D721Med (cell line): ENCODE data around the gene WHRN.

Experiments used
- DNase-seq: peaks from one replicate; pipeline ENCODE4 v3.0.0; 2011; ENCODE audit warnings: low spot score; ENCODE audit not compliant: insufficient read length
- FAIRE-seq: peaks from 2 replicates; lab custom pipeline; 2011; peaks lifted over from hg19 to GRCh38; lab: Jason Lieb, UNC
- TF ChIP-seq, protein P1 (sequence below): IDR thresholded peaks from 2 replicates; pipeline ENCODE4 v1.5.1; 2012; ENCODE audit warnings: mild to moderate bottlenecking, control low read depth; ENCODE audit not compliant: insufficient read depth; ENCODE audit errors: missing control alignments

The WHRN gene

DNA sequence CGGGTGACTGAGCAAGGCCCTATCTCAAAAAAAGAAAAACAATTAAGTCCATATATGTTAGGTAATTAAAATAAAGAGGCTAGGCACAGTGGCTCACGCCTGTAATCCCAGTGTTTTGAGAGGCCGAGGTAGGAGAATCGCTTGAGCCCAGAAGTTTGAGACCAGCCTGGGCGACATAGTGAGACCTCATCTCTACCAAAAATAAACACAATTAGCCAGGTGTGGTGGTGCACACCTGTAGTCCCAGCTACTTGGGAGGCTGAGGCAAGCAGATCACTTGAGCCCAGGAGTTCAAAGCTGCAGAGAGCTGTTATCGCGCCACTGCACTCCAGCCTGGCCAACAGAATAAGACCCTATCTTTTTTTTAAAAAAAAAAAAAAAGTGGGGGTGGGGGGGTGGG is 12.3 kb downstream of the WHRN start:
- TF ChIP-seq, protein P1, sequence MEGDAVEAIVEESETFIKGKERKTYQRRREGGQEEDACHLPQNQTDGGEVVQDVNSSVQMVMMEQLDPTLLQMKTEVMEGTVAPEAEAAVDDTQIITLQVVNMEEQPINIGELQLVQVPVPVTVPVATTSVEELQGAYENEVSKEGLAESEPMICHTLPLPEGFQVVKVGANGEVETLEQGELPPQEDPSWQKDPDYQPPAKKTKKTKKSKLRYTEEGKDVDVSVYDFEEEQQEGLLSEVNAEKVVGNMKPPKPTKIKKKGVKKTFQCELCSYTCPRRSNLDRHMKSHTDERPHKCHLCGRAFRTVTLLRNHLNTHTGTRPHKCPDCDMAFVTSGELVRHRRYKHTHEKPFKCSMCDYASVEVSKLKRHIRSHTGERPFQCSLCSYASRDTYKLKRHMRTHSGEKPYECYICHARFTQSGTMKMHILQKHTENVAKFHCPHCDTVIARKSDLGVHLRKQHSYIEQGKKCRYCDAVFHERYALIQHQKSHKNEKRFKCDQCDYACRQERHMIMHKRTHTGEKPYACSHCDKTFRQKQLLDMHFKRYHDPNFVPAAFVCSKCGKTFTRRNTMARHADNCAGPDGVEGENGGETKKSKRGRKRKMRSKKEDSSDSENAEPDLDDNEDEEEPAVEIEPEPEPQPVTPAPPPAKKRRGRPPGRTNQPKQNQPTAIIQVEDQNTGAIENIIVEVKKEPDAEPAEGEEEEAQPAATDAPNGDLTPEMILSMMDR = no peak
- DNase-seq (no peak), FAIRE-seq (no peak)

DNA sequence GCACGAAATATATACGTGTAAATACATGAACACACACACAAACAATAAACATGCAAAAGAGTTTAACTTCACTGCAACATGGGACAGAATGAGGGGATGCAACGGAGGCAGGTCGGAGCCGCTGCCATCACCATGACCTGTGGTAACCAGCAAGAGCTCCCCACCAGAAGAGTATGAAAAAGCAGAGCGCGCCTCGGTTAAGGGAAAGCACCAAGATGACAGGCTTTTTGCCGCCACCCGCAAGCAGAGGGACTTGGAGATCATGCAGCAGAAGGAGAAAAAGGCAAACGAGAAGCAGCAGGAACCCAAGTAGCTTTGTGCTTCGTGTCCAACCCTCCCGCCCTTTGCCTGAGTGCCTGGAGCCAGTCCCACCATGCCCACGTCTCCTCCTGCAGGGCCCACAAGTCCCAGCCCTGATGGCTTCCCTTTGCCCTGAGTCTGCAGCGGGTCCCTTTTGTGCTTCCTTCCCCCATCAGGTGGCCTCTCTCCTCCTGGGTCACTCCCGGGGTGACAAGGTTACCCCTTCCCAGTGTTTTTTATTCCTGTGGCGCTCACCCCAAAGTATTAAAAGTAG is 13.8 kb downstream of the WHRN start:
- DNase-seq (no peak), FAIRE-seq (no peak)
- TF ChIP-seq, protein P1 = no peak

DNA sequence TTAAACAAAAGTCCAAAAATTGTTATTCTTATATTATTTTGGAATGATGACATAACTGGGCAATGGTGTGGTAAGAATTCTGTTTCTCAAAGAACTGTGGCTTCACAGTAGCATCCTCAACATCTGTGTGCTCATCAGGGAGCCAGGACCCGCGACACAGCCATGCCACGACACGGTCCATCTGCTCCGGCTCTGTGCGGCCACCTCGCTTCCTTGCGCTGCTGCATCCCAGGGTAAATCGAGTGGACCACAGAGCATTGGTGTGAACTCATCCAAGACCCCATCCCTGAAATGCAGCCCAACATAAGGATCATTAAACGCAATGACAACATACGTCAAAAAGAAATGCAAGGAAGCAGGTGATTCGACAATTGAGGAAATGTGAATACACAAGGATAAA is 15.3 kb downstream of the WHRN start:
- DNase-seq (no peak), FAIRE-seq (no peak)
- TF ChIP-seq, protein P1 = no peak

DNA sequence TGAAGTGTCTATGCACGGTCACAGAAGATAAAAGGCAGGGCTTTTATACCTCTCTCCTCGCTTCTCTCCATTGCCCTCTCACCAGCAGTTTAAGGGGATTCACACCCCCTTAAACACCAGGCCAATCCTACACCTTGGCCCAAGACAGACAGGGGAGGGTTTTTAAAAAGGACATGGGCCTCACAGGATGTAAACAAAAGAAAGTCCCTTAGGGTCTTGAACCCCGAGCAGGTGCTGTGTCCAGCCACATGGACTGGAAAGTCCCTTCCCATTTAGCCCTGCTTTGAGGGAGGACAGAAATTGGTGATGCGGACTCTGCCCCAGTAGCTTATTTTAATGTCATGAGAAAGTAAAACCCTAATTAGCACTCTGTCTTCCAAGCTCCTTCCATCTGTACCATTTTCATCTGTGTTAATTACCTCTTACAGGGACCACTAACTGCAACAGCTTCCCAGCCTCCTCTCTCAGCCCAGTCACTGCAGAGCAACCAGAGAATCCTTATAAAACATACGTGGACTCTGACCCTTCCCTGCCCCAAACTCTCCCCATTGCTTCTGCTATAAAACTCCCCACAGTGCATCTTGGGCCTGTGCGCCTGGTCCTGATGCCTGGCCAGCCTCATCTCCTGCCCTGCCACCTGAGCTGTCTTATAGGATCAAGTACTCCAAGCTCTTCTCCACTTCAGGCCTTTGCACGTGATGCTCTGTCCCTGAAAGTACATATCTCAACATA is 16.7 kb downstream of the WHRN start:
- FAIRE-seq (no peak), DNase-seq (no peak)
- TF ChIP-seq, protein P1 = no peak

DNA sequence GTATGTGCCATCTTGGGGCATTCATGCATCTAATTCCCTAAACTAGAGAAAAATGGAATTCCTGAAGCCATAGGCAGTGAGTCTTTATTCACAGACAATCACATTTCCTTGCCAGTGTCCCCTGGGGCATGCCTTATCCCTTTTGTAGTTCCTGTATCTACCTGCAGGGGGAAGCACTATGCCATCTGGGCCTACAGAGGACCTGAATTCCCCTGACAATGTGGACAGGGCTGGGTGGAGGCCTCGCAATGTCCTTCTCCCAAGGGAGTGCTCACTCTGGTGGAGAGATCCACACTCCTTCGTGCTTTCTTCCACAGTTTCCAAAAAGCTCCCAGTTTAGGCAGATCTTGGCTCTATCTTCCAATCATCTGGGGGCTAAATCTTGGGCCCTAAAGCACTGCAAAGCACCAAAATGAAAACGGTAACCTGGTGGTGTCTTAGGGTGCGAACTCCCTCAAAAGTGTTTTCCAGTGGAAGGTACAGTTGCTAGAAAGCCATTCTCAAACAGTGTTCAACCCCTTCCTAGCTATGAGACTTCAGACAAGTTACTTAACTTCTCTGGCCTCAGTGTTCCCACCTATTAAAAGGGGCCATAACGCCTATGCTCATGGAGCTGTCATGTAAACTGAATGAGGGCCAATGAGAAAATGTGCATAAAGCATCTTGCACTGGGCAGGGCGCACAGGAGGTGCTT is 17.5 kb downstream of the WHRN start:
- TF ChIP-seq, protein P1 = peak; percentile 78
- FAIRE-seq (peak; percentile 46), DNase-seq (peak; percentile 51)

DNA sequence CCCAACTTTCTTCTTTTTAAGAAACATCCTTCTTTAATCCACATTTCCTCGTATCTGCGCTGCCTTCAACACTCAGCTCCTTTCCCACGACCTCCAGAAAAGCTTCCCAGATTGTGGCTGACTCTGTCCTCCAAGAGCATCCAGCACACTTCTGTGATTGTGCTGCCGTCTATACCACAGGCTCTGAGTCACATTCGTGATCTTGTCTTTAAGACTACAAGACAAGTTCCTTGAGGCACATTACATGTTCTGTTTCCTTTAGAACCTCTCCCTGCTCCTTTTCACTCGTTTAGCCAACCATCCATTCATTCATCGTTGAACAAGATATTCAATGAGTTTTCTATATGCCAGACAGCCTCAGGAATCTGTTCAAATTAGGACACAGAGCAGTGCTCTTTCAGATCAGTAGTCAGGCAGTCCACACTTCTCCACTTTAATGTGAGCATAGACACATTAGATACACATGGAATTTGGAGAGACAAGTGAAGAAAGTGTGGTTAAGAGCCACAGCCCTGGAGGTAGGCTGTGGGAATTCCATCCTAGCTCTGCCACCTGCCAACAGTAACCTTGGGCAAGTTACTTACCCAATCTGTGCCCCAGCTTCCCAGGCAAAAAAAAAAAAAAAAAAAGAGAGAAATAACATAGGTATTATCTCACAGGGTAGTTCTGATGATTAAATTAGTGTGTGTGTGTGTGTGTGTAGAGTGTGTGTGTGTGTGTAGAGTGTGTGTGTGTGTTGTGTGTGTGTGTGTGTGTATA is 18.9 kb downstream of the WHRN start:
- no peak for DNase-seq
- FAIRE-seq = no peak
- TF ChIP-seq, protein P1 = no peak
